ENCODE measurements around the gene STX4.

Gene STX4

DNA sequence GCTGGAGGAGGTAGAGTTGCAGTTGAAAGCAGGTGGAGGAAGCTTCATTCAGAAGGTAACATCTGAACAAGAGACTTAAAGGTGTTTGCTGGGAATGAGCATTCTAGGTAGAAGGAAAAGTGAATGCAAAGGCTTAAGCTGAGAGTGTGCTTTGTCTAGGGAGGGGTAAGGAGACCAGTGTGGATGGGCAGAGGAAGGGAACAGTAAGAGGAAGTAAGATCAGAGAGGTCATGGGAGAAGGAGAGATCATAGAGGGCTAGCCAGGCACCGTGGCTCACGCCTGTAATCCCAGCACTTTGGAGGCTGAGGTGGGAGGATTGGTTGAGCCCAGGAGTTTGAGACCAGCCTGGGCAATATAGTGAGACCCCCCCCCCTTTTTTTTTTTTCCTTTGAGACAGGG, 3.3 kb downstream of the STX4 start:
- TF ChIP-seq POLR2A (IDR thresholded peaks at IDR 0.05; ENCODE audit: low read depth, low read length) (no peak), TAF1 (IDR thresholded peaks at IDR 0.05; ENCODE audit: low read depth, low read length) (no peak), PAX5 (IDR thresholded peaks at IDR 0.05; ENCODE audit: insufficient read depth, low read length, severe bottlenecking) (no peak), SPI1 (IDR thresholded peaks at IDR 0.05; ENCODE audit: low read depth, low read length) (no peak), POLR2AphosphoS5 (IDR thresholded peaks at IDR 0.05; ENCODE audit: low read depth, low read length) (no peak), POU2F2 (IDR thresholded peaks at IDR 0.05; ENCODE audit: low read depth, low read length) (no peak)
- DNase-seq (ENCODE audit: insufficient read length, low spot score) (no peak), FAIRE-seq (no peak)

DNA sequence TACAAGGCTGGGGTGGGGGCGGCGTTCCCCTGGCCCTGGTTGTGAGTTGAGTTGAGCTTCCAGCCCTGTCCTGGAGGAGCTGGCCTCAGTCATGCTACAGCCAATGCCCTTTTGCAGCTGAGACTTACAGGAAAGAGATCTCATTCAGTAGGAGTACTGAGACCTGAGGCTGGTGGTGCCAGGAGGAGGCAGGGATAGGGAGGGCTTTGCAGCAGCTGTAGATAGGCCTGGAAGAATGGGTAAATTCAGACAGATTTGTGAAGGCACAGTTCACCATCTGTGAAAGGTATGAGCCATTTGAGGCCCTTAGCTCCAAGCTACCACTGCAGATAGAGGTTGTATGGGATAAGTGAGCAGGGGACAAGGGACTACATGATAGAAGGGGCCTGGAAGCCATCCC, 5.6 kb downstream of the STX4 start:
- DNase-seq (ENCODE audit: insufficient read length, low spot score) (no peak), FAIRE-seq (no peak)
- no peak for TF ChIP-seq POU2F2 (IDR thresholded peaks at IDR 0.05; ENCODE audit: low read depth, low read length)
- no peak for TF ChIP-seq POLR2A (IDR thresholded peaks at IDR 0.05; ENCODE audit: low read depth, low read length)
- no peak for TF ChIP-seq PAX5 (IDR thresholded peaks at IDR 0.05; ENCODE audit: insufficient read depth, low read length, severe bottlenecking)
- TF ChIP-seq TAF1 (IDR thresholded peaks at IDR 0.05; ENCODE audit: low read depth, low read length) = no peak
- TF ChIP-seq POLR2AphosphoS5 (IDR thresholded peaks at IDR 0.05; ENCODE audit: low read depth, low read length) = no peak
- TF ChIP-seq SPI1 (IDR thresholded peaks at IDR 0.05; ENCODE audit: low read depth, low read length) = no peak

DNA sequence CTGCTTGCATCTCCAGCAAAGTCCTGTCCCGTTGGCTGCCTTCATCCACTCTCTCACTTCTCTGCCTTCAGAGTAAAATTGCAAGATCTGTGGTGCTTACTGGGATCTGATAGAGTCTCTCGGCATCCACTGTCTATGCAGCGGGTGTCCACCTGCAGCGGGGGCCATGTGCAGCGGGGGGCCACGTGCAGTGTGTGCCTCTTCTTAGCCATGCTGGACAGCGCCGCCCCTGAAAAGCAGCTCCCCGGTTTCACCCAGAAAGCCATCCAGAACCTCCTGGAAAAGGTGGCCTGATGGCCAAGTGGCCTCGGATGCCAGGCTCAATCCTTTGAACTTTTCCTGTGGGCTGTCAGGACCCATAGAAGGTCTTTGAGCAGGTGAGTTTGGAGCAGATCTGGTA, 9.5 kb downstream of the STX4 start:
- TF ChIP-seq TAF1 (IDR thresholded peaks at IDR 0.05; ENCODE audit: low read depth, low read length) = no peak
- TF ChIP-seq SPI1 (IDR thresholded peaks at IDR 0.05; ENCODE audit: low read depth, low read length) = no peak
- no peak for TF ChIP-seq POU2F2 (IDR thresholded peaks at IDR 0.05; ENCODE audit: low read depth, low read length)
- TF ChIP-seq POLR2A (IDR thresholded peaks at IDR 0.05; ENCODE audit: low read depth, low read length) = no peak
- no peak for TF ChIP-seq POLR2AphosphoS5 (IDR thresholded peaks at IDR 0.05; ENCODE audit: low read depth, low read length)
- TF ChIP-seq PAX5 (IDR thresholded peaks at IDR 0.05; ENCODE audit: insufficient read depth, low read length, severe bottlenecking) = no peak
- DNase-seq (ENCODE audit: insufficient read length, low spot score) = no peak
- no peak for FAIRE-seq

DNA sequence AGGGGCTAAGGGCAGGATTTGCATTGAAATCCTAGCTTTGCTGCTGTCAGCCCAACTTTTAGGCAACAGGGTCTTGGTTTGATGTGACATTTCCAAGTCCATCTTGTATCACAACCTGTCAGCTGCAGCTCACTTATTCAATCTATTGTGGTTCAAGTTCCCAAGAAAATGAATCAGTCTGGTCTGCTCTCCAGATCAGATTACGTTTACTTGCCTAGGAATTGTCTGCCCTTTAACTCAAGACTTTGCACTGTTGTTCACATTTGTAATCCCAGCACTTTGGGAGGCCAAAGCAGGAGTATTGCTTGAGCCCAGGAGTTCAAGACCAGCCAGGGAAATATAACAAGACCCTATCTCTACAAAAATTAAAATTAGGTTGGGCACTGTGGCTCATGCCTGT, 10.0 kb downstream of the STX4 start:
- FAIRE-seq (no peak), DNase-seq (ENCODE audit: insufficient read length, low spot score) (no peak)
- TF ChIP-seq POLR2AphosphoS5 (IDR thresholded peaks at IDR 0.05; ENCODE audit: low read depth, low read length) (no peak), SPI1 (IDR thresholded peaks at IDR 0.05; ENCODE audit: low read depth, low read length) (no peak), POU2F2 (IDR thresholded peaks at IDR 0.05; ENCODE audit: low read depth, low read length) (no peak), PAX5 (IDR thresholded peaks at IDR 0.05; ENCODE audit: insufficient read depth, low read length, severe bottlenecking) (no peak), TAF1 (IDR thresholded peaks at IDR 0.05; ENCODE audit: low read depth, low read length) (no peak), POLR2A (IDR thresholded peaks at IDR 0.05; ENCODE audit: low read depth, low read length) (no peak)

DNA sequence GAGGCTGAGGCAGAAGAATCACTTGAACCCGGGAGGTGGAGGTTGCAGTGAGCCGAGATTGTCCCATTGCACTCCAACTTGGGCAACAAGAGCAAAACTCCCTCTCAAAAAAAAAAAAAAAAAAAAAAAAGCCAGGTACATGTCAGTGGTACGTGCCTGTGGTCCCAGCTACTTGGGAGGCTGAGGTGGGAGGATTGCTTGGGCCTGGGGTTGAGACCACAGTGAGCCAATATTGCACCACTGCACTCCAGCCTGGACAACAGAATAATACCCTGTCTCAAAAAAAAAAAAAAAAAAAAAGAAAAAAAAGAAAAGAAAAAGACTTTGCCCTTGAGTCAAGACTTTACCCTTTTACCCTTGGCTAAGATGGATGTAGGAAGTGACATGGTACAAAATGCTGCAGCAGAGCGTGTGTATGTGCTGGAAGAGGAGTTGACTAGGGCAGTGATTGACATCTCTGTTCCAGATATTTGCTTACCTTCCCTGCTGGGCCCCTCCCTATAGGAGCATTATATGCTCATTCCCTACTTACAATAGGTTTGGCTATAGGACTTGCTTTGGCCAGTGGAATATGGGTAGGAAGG, 10.6 kb downstream of the STX4 start:
- TF ChIP-seq POLR2A (IDR thresholded peaks at IDR 0.05; ENCODE audit: low read depth, low read length) (no peak), SPI1 (IDR thresholded peaks at IDR 0.05; ENCODE audit: low read depth, low read length) (no peak), TAF1 (IDR thresholded peaks at IDR 0.05; ENCODE audit: low read depth, low read length) (no peak), PAX5 (IDR thresholded peaks at IDR 0.05; ENCODE audit: insufficient read depth, low read length, severe bottlenecking) (no peak), POU2F2 (IDR thresholded peaks at IDR 0.05; ENCODE audit: low read depth, low read length) (no peak), POLR2AphosphoS5 (IDR thresholded peaks at IDR 0.05; ENCODE audit: low read depth, low read length) (no peak)
- DNase-seq (ENCODE audit: insufficient read length, low spot score) = no peak
- FAIRE-seq = no peak

DNA sequence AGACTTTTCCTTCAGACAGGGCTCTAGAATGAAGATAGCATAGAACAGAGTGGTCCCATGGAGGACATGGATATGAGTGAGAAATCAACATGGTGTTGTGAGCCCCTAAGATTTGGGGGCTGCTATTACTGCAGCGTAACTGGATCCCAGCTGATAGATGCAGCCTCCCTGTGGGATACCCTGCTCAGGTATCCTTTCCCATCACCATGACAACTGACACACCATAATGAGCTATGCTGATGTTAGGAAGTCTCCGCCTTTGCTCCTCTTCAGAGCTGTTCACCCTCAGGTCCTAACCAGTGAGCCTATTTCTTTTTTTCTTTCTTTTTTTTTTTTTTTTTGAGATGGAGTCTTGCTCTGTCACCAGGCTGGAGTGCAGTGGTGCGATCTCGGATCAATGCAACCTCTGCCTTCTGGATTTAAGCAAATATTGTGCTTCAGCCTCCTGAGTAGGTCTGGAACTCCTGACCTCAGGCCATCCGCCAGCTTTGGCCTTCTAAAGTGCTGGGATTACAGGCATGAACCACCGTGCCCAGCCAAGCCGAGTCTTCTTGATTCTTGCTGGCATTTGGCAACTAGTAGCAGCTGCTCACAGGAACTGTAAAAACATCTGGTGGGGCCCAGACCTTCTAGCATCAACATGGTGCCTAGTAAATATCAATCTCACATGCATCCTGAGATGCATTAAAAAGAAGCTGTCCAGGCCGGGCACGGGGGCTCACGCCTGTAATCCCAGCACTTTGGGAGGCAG, 17.1 kb downstream of the STX4 start:
- FAIRE-seq = no peak
- DNase-seq (ENCODE audit: insufficient read length, low spot score) = no peak
- TF ChIP-seq POLR2AphosphoS5 (IDR thresholded peaks at IDR 0.05; ENCODE audit: low read depth, low read length) (no peak), POU2F2 (IDR thresholded peaks at IDR 0.05; ENCODE audit: low read depth, low read length) (no peak), POLR2A (IDR thresholded peaks at IDR 0.05; ENCODE audit: low read depth, low read length) (no peak), PAX5 (IDR thresholded peaks at IDR 0.05; ENCODE audit: insufficient read depth, low read length, severe bottlenecking) (no peak), SPI1 (IDR thresholded peaks at IDR 0.05; ENCODE audit: low read depth, low read length) (no peak), TAF1 (IDR thresholded peaks at IDR 0.05; ENCODE audit: low read depth, low read length) (no peak)

DNA sequence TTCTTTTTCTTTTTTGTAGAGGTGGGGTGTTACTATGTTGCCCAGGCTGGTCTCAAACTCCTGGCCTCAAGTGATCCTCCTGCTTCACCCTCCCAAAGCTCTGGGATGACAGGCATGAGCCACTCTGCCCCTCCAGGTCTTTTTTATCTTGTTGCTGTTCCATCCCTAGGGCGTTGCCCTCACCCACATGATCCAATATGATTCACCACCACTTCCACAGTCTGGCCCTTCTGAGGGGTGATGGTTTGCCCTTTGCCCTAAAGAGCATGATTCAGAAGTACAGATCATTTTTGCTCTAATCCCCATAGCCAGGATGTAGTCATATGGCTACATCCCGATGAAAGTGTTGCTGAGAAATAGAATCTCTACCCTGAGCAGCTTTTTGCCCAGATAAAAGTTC, 18.8 kb downstream of the STX4 start:
- DNase-seq (ENCODE audit: insufficient read length, low spot score) = no peak
- FAIRE-seq = no peak
- TF ChIP-seq SPI1 (IDR thresholded peaks at IDR 0.05; ENCODE audit: low read depth, low read length) = no peak
- no peak for TF ChIP-seq POLR2AphosphoS5 (IDR thresholded peaks at IDR 0.05; ENCODE audit: low read depth, low read length)
- no peak for TF ChIP-seq PAX5 (IDR thresholded peaks at IDR 0.05; ENCODE audit: insufficient read depth, low read length, severe bottlenecking)
- TF ChIP-seq POLR2A (IDR thresholded peaks at IDR 0.05; ENCODE audit: low read depth, low read length) = no peak
- no peak for TF ChIP-seq TAF1 (IDR thresholded peaks at IDR 0.05; ENCODE audit: low read depth, low read length)
- TF ChIP-seq POU2F2 (IDR thresholded peaks at IDR 0.05; ENCODE audit: low read depth, low read length) = no peak

DNA sequence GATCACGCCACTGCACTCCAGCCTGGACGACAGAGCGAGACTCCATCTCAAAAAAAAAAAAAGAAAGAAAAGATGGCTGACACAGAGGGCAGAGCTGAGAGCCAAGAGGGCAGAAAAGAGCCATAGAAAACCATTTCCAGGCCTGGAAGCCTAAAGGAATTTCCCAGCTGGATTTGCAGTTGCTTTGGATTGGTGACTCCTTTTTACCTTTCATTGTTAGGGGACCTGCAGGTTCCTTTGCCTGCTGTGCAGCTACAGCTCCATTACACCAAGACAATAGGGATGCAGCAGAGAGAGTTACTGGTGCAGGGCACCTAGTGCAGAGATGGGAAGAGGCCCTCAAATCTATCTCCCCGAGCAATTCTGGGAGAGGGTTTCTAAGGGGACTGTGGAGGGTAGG, 22.3 kb downstream of the STX4 start:
- FAIRE-seq = no peak

DNA sequence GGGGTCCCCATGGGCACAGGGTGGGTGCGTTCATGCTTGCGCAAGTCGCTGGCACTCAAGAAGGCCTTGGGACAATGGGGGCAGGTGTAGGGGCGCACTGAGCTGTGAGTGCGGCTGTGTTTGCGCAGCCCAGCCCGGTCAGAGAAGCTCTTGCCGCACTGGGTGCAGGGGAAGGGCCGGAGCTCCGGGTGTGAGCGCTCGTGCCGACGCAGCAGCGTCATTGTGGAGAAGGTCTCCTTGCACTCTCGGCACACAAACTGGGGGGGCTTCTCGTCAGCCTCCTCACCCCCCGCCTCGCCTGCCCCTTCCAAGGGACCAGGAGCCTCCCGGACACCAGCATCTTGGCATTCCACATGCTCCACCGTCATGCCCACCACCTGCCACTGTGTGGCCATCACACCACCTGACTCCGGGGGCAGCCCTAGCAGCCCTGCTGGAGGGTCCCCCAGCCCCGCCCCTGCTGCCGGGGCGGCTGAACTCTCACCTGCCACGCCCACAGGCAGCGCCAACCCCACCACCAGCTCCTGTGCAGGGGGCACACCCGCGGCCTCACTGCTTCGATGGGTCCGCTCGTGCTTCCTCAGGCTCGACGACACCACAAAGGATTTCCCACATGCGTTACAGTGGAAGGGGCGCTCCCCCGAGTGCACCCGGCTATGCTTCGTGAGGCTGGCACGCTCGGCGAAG, 27.9 kb downstream of the STX4 start:
- TF ChIP-seq SPI1 (IDR thresholded peaks at IDR 0.05; ENCODE audit: low read depth, low read length) = no peak
- TF ChIP-seq POU2F2 (IDR thresholded peaks at IDR 0.05; ENCODE audit: low read depth, low read length) = no peak
- no peak for TF ChIP-seq PAX5 (IDR thresholded peaks at IDR 0.05; ENCODE audit: insufficient read depth, low read length, severe bottlenecking)
- TF ChIP-seq POLR2AphosphoS5 (IDR thresholded peaks at IDR 0.05; ENCODE audit: low read depth, low read length) = no peak
- no peak for TF ChIP-seq TAF1 (IDR thresholded peaks at IDR 0.05; ENCODE audit: low read depth, low read length)
- TF ChIP-seq POLR2A (IDR thresholded peaks at IDR 0.05; ENCODE audit: low read depth, low read length) = no peak
- DNase-seq (ENCODE audit: insufficient read length, low spot score) (no peak), FAIRE-seq (no peak)

More for the DNA sequence above, 22.3 kb downstream of the STX4 start:
- TF ChIP-seq POLR2A (IDR thresholded peaks at IDR 0.05; ENCODE audit: low read depth, low read length) (no peak), TAF1 (IDR thresholded peaks at IDR 0.05; ENCODE audit: low read depth, low read length) (no peak), POU2F2 (IDR thresholded peaks at IDR 0.05; ENCODE audit: low read depth, low read length) (no peak), POLR2AphosphoS5 (IDR thresholded peaks at IDR 0.05; ENCODE audit: low read depth, low read length) (no peak), PAX5 (IDR thresholded peaks at IDR 0.05; ENCODE audit: insufficient read depth, low read length, severe bottlenecking) (no peak), SPI1 (IDR thresholded peaks at IDR 0.05; ENCODE audit: low read depth, low read length) (no peak)
- DNase-seq (ENCODE audit: insufficient read length, low spot score) = no peak
